ENCODE data around the gene FBLN1. TPM values are rescaled to one million over a fixed set of nuclear protein-coding genes. Genes with fewer than 3 reads are reported as not detected.
"Not testable (repeated sequence)": the region's sequence is repeated elsewhere in the genome, so short reads cannot be mapped to it uniquely, and the experiment has no call there.

Gene FBLN1
- polyA plus RNA-seq, 1 donor from 2014 or later, result 3.4 TPM

GRCh38 chr22:45541382-45541979 lies 38.8 kb downstream of the FBLN1 start:
- H3K79me2 ChIP-seq (replicated peaks; ENCODE audit: insufficient read depth, low read length), result no peaks in the 10 kb centered on the region
- no peak overlapping the region for H3K27ac ChIP-seq (ENCODE audit: low read length)
- H3K4me2 ChIP-seq (ENCODE audit: low read length), result no peak overlapping the region
- H4K20me1 ChIP-seq (ENCODE audit: insufficient read depth), result no peaks in the 10 kb centered on the region
- H3K4me3 ChIP-seq (ENCODE audit: low read length), result no peak overlapping the region
- H3K9me3 ChIP-seq (ENCODE audit: low read length), result no peaks in the 10 kb centered on the region
- no peak for TF ChIP-seq REST (IDR thresholded peaks at IDR 0.05; ENCODE audit: borderline replicate concordance)
- TF ChIP-seq TAF1 (IDR thresholded peaks at IDR 0.05; ENCODE audit: low read depth), result no peak
- TF ChIP-seq EP300 (conservative IDR thresholded peaks at IDR 0.05; ENCODE audit: poor library complexity, severe bottlenecking), result no peak
- no peak for TF ChIP-seq CTCF (IDR thresholded peaks at IDR 0.05; ENCODE audit: poor library complexity, severe bottlenecking)
- TF ChIP-seq RAD21 (conservative IDR thresholded peaks at IDR 0.05), result no peak
- TF ChIP-seq EZH2 (IDR thresholded peaks at IDR 0.05; ENCODE audit: borderline replicate concordance, insufficient read depth, low read length, poor library complexity, severe bottlenecking), result no peak
- no peak overlapping the region for H3K9ac ChIP-seq (ENCODE audit: low read length)
- H3K27me3 ChIP-seq (ENCODE audit: insufficient read depth, low read depth, low read length), result no peaks in the 10 kb centered on the region
- H3F3A ChIP-seq (ENCODE audit: insufficient read depth, low read length, poor library complexity, severe bottlenecking), result no peaks in the 10 kb centered on the region
- H3K9me2 ChIP-seq (ENCODE audit: insufficient read depth, low read length), result no peaks in the 10 kb centered on the region
- no peaks in the 10 kb centered on the region for H3K36me3 ChIP-seq (ENCODE audit: insufficient read depth, low read length)
- no peak overlapping the region for H2AFZ ChIP-seq (ENCODE audit: low read depth, low read length)

GRCh38 chr22:45542001-45542520 lies 39.4 kb downstream of the FBLN1 start:
- no peaks in the 10 kb centered on the region for H3K36me3 ChIP-seq (ENCODE audit: insufficient read depth, low read length)
- H3K79me2 ChIP-seq (replicated peaks; ENCODE audit: insufficient read depth, low read length), result no peaks in the 10 kb centered on the region
- no peaks in the 10 kb centered on the region for H3F3A ChIP-seq (ENCODE audit: insufficient read depth, low read length, poor library complexity, severe bottlenecking)
- no peaks in the 10 kb centered on the region for H3K9me2 ChIP-seq (ENCODE audit: insufficient read depth, low read length)
- no peak overlapping the region for H3K27ac ChIP-seq (ENCODE audit: low read length)
- TF ChIP-seq CTCF (IDR thresholded peaks at IDR 0.05; ENCODE audit: poor library complexity, severe bottlenecking), result no peak
- no peak for TF ChIP-seq TAF1 (IDR thresholded peaks at IDR 0.05; ENCODE audit: low read depth)
- no peak for TF ChIP-seq POLR2AphosphoS5 (IDR thresholded peaks at IDR 0.05)
- TF ChIP-seq EZH2 (IDR thresholded peaks at IDR 0.05; ENCODE audit: borderline replicate concordance, insufficient read depth, low read length, poor library complexity, severe bottlenecking), result no peak
- no peak for TF ChIP-seq EP300 (conservative IDR thresholded peaks at IDR 0.05; ENCODE audit: poor library complexity, severe bottlenecking)
- TF ChIP-seq MXI1 (conservative IDR thresholded peaks at IDR 0.05; ENCODE audit: poor library complexity, severe bottlenecking), result no peak
- H3K27me3 ChIP-seq (ENCODE audit: insufficient read depth, low read depth, low read length), result no peaks in the 10 kb centered on the region
- no peak overlapping the region for H3K9ac ChIP-seq (ENCODE audit: low read length)
- H3K4me3 ChIP-seq (ENCODE audit: low read length), result no peak overlapping the region
- no peaks in the 10 kb centered on the region for H4K20me1 ChIP-seq (ENCODE audit: insufficient read depth)
- no peaks in the 10 kb centered on the region for H3K9me3 ChIP-seq (ENCODE audit: low read length)
- H3K4me2 ChIP-seq (ENCODE audit: low read length), result no peak overlapping the region
- no peak overlapping the region for H2AFZ ChIP-seq (ENCODE audit: low read depth, low read length)

- H3F3A ChIP-seq (ENCODE audit: insufficient read depth, low read length, poor library complexity, severe bottlenecking); H3K27me3 ChIP-seq (ENCODE audit: insufficient read depth, low read depth, low read length); H3K9me3 ChIP-seq (ENCODE audit: low read length); H2AFZ ChIP-seq (ENCODE audit: low read depth, low read length); H3K4me3 ChIP-seq (ENCODE audit: low read length); H3K79me2 ChIP-seq (replicated peaks; ENCODE audit: insufficient read depth, low read length); H3K27ac ChIP-seq (ENCODE audit: low read length); H3K9ac ChIP-seq (ENCODE audit: low read length); H3K36me3 ChIP-seq (ENCODE audit: insufficient read depth, low read length); H3K4me2 ChIP-seq (ENCODE audit: low read length); H4K20me1 ChIP-seq (ENCODE audit: insufficient read depth); H3K9me2 ChIP-seq (ENCODE audit: insufficient read depth, low read length): not testable (repeated sequence)
Measured at GRCh38 chr22:45542736-45543135, 40.1 kb downstream of the FBLN1 start.

All from neural cell (in vitro differentiated cells).